ENCODE results near the gene SERPINB7. TPM values are rescaled to one million over a fixed set of nuclear protein-coding genes. Genes with fewer than 3 reads are reported as not detected.

Gene SERPINB7
- total RNA-seq, 1 experiment from 2014 or later, result not detected

GRCh38 chr18:63784787-63785452 is 9.7 kb downstream of the SERPINB7 start (continued):
- no peak for TF ChIP-seq AFF4 (CRISPR knock-in tag; IDR thresholded peaks at IDR 0.05; ENCODE audit: borderline replicate concordance)
- no peak for TF ChIP-seq SMAD3 (CRISPR knock-in tag; IDR thresholded peaks at IDR 0.05; ENCODE audit: borderline replicate concordance)
- TF ChIP-seq JAZF1 (CRISPR knock-in tag; IDR thresholded peaks at IDR 0.05), result no peak
- TF ChIP-seq ZNF512 (CRISPR knock-in tag; IDR thresholded peaks at IDR 0.05; ENCODE audit: borderline replicate concordance), result no peak

GRCh38 chr18:63787673-63788072 is 12.5 kb downstream of the SERPINB7 start:
- H3K36me3 Mint-ChIP-seq, result no peaks in the 10 kb centered on the region
- no peaks in the 10 kb centered on the region for H3K9me3 Mint-ChIP-seq
- no peak overlapping the region for H3K4me3 Mint-ChIP-seq
- no peak for DNase-seq (ENCODE audit: low spot score)
- no peaks in the 10 kb centered on the region for H3K4me1 Mint-ChIP-seq
- no peak overlapping the region for H3K27ac Mint-ChIP-seq
- ChIA-PET POLR2A (no interaction called here), CTCF (no interaction called here)
- no peaks in the 10 kb centered on the region for H3K27me3 Mint-ChIP-seq (ENCODE audit: low read depth)
- no peak for ATAC-seq
- no peak for TF ChIP-seq ATF6 (CRISPR knock-in tag; IDR thresholded peaks at IDR 0.05)
- TF ChIP-seq HMGXB4 (CRISPR knock-in tag; IDR thresholded peaks at IDR 0.05), result no peak
- TF ChIP-seq ATF3 (CRISPR knock-in tag; conservative IDR thresholded peaks at IDR 0.05), result no peak
- no peak for TF ChIP-seq ZBTB21 (CRISPR knock-in tag; IDR thresholded peaks at IDR 0.05; ENCODE audit: borderline replicate concordance)
- TF ChIP-seq FOXP4 (CRISPR knock-in tag; IDR thresholded peaks at IDR 0.05), result no peak
- no peak for TF ChIP-seq SP1 (CRISPR knock-in tag; conservative IDR thresholded peaks at IDR 0.05)
- TF ChIP-seq FOXJ3 (CRISPR knock-in tag; IDR thresholded peaks at IDR 0.05; ENCODE audit: borderline replicate concordance), result no peak
- no peak for TF ChIP-seq ZNF396 (CRISPR knock-in tag; IDR thresholded peaks at IDR 0.05; ENCODE audit: borderline replicate concordance)
- no peak for TF ChIP-seq USF2 (CRISPR knock-in tag; IDR thresholded peaks at IDR 0.05)
- no peak for TF ChIP-seq ZNF232 (CRISPR knock-in tag; IDR thresholded peaks at IDR 0.05)
- TF ChIP-seq HMGA2 (CRISPR knock-in tag; IDR thresholded peaks at IDR 0.05), result no peak
- no peak for TF ChIP-seq SMAD3 (CRISPR knock-in tag; IDR thresholded peaks at IDR 0.05; ENCODE audit: borderline replicate concordance)
- TF ChIP-seq ZMAT4 (CRISPR knock-in tag; IDR thresholded peaks at IDR 0.05), result no peak
- TF ChIP-seq PRRX2 (CRISPR knock-in tag; IDR thresholded peaks at IDR 0.05), result no peak

Data from WTC11 (cell line).